Esophagus muscularis mucosa (tissue), 4 donors: Measurements from ENCODE around the gene KRT4. TPM values are rescaled to one million over a fixed set of nuclear protein-coding genes. Genes with fewer than 3 reads are reported as not detected.

Experiments
- DNase-seq: peaks from one replicate; pipeline ENCODE4 v3.0.0-alpha.2; 2017; ENCODE audit errors: extremely low spot score
- H3K27ac ChIP-seq, 4 donors: fragments of 200-600 bp; sonication (generic); replicated peaks in 1 of 4; 1 replicate in 3 of 4; 2 replicates in 1 of 4; pipeline ENCODE4 v1.5.1; 2016 to 2019; ENCODE audit warnings: mild to moderate bottlenecking in 1 of 4
- H3K27me3 ChIP-seq, 4 donors: fragments of 200-600 bp; sonication (generic); one replicate each; pipeline versions ENCODE4 v1.5.1 to v1.6.0; 2016 to 2019
- H3K36me3 ChIP-seq, 4 donors: fragments of 200-600 bp; sonication (generic); one replicate each; pipeline ENCODE4 v1.5.1; 2016 to 2019
- H3K4me1 ChIP-seq, 4 donors: fragments of 200-600 bp; sonication (generic); one replicate each; pipeline ENCODE4 v1.5.1; 2016 to 2019
- H3K4me3 ChIP-seq, 4 donors: fragments of 200-600 bp; sonication (generic); 1 replicate in 2 of 4; 2 replicates in 2 of 4; pipeline ENCODE4 v1.5.1; 2016 to 2019; ENCODE audit warnings: mild to moderate bottlenecking in 4 of 4, moderate library complexity in 1 of 4
- H3K9me3 ChIP-seq, 4 donors: fragments of 200-600 bp; sonication (generic); 1 replicate in 3 of 4; 2 replicates in 1 of 4; pipeline ENCODE4 v1.5.1; 2016 to 2019
- CTCF ChIP-seq, 3 experiments: fragments of 200-600 bp in 2 of 3; fragments of 450-650 bp in 1 of 3; sonication (generic) in 2 of 3; IDR thresholded peaks; one replicate each; pipeline ENCODE4 v1.5.1; 2017 to 2019; ENCODE audit warnings: antibody characterized with exemption in 3 of 3, mild to moderate bottlenecking in 2 of 3, moderate library complexity in 1 of 3
- EP300 ChIP-seq: sonication (generic); formaldehyde crosslinking; IDR thresholded peaks from one replicate; pipeline ENCODE4 v1.6.1; 2017; ENCODE audit warnings: antibody characterized with exemption
- POLR2A ChIP-seq: fragments of 450-650 bp; IDR thresholded peaks from one replicate; pipeline ENCODE4 v1.6.1; 2017; ENCODE audit warnings: antibody characterized with exemption, moderate library complexity, mild to moderate bottlenecking, low read depth
- POLR2AphosphoS5 ChIP-seq, 2 donors: sonication (generic); formaldehyde crosslinking; IDR thresholded peaks; one replicate each; pipeline ENCODE4 v1.6.1; 2017; ENCODE audit warnings: antibody characterized with exemption in 2 of 2
- WGBS: methylation state at CpG from one replicate; pipeline ENCODE4 v1.1.5; 2018; 5-methylcytosine and 5-hydroxymethylcytosine counted together
- intact Hi-C: fragments of 100-400 bp; cut with DNase I; formaldehyde crosslinking; loops from one replicate; pipeline ENCODE4 v1.15.1; 2023
- total RNA-seq, 4 donors: library from RNA; depleted of rRNA; stranded (reverse); fragments of >200 nt; gene quantifications; one replicate each; pipeline versions ENCODE4 v1.1.0 to v1.2.1, GENCODE V29; 2016

Gene KRT4
- total RNA-seq, 4 donors from 2014 or later, result 0.13 to 5.4 (median 0.20) TPM

DNA sequence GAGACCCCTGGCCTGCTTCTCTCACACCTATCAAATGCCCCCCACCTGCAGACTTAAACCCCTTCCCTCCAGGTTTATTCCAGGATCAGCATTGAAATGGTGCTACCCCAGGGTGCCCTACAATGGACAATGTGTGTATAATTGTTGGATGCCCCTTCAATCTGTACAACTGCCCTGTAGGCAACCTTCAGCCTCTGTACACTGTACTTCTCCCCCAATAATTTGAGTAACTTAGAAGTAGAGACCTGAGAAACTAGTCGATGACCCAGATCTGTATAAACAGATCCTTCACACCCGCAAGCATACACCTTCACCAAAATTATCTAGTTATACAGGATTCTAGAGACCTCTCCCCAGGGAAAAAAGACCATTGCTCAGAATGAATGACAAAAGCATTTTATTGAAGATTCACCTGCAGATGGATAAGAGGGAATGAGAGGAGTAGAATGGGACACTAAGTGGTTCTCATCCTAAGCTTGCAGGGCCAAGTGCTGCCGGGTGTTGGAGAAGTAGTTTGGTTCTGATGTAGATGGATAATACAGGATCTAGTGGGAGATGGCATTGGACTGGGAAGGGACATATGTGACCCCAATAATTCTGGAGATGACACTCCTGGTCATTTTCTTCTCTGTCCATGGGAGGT lies 7.6 kb downstream of the KRT4 start:
- Histone ChIP-seq H3K36me3 (no peaks in the 10 kb centered on the region), H3K4me3 (no peak overlapping the region), H3K27ac (no peak overlapping the region), H3K4me1 (peaks cover 0 to 4% (median 0%) of the 10 kb centered on the region in 4 donors), H3K27me3 (peaks cover 0 to 13% (median 0%) of the 10 kb centered on the region in 4 donors), H3K9me3 (no peaks in the 10 kb centered on the region)
- intact Hi-C loops, result no loop called here
- no peak for DNase-seq
- TF ChIP-seq POLR2A, result no peak
- TF ChIP-seq POLR2AphosphoS5 (IDR thresholded peaks at IDR 0.05), result no peak
- no peak for TF ChIP-seq CTCF (IDR thresholded peaks at IDR 0.05)
- TF ChIP-seq EP300, result no peak
- 90% methylated on average over 3 of the region's 3 CpGs for WGBS

GRCh38 chr12:52805739-52806138 lies 8.2 kb downstream of the KRT4 start:
- TF ChIP-seq CTCF (IDR thresholded peaks at IDR 0.05) (no peak), POLR2AphosphoS5 (IDR thresholded peaks at IDR 0.05) (no peak), EP300 (no peak), POLR2A (no peak)
- Histone ChIP-seq H3K36me3 (no peaks in the 10 kb centered on the region), H3K4me3 (no peak overlapping the region), H3K4me1 (peaks cover 0 to 5% (median 3%) of the 10 kb centered on the region in 4 donors), H3K27ac (no peak overlapping the region), H3K27me3 (peaks cover 0 to 13% (median 0%) of the 10 kb centered on the region in 4 donors), H3K9me3 (no peaks in the 10 kb centered on the region)
- intact Hi-C loops, result no loop called here
- no peak for DNase-seq
- 83% methylated on average over 3 of the region's 3 CpGs for WGBS

GRCh38 chr12:52805000-52805399 lies 8.9 kb downstream of the KRT4 start:
- WGBS, result 44% methylated on average over 1 of the region's 1 CpG
- Histone ChIP-seq H3K4me3 (no peak overlapping the region), H3K9me3 (no peaks in the 10 kb centered on the region), H3K36me3 (no peaks in the 10 kb centered on the region), H3K4me1 (peaks cover 0 to 9% (median 6%) of the 10 kb centered on the region in 4 donors), H3K27ac (no peak overlapping the region), H3K27me3 (peaks cover 0 to 13% (median 0%) of the 10 kb centered on the region in 4 donors)
- intact Hi-C loops, result no loop called here
- TF ChIP-seq POLR2AphosphoS5 (IDR thresholded peaks at IDR 0.05), result no peak
- no peak for DNase-seq

DNA sequence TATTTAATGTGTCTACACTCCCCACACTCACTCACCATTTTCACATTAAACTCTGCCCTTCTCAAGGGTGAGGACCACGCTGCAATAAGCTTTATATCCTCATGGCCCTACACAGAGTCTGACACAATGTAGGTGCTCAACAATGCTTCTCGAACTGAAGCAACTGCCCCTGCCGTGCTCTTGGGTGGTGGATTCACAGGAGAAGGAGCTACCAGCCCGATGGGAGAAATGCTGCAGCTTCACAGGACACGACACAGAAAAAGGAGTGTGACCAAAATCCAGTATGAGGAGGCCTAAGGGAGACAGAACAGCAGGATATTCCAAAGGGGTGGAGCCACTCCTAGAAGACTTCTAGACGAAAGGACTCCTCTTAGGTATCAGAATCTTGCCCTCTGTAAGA lies 11.5 kb downstream of the KRT4 start:
- TF ChIP-seq POLR2AphosphoS5 (IDR thresholded peaks at IDR 0.05), result no peak
- no peak for TF ChIP-seq CTCF (IDR thresholded peaks at IDR 0.05)
- TF ChIP-seq POLR2A, result no peak
- no peak for TF ChIP-seq EP300
- H3K9me3 ChIP-seq, result no peaks in the 10 kb centered on the region
- WGBS, result 75% methylated on average over 6 of the region's 6 CpGs

GRCh38 chr12:52801773-52802172 lies 12.1 kb downstream of the KRT4 start:
- peaks cover 0 to 9% (median 6%) of the 10 kb centered on the region in 4 donors for H3K4me1 ChIP-seq
- intact Hi-C loops, result no loop called here
- H3K27me3 ChIP-seq, result no peaks in the 10 kb centered on the region
- H3K4me3 ChIP-seq, result no peak overlapping the region
- no peaks in the 10 kb centered on the region for H3K36me3 ChIP-seq
- no peaks in the 10 kb centered on the region for H3K9me3 ChIP-seq
- no peak overlapping the region for H3K27ac ChIP-seq
- DNase-seq, result no peak
- WGBS, result 71% methylated on average over 3 of the region's 3 CpGs
- TF ChIP-seq POLR2AphosphoS5 (IDR thresholded peaks at IDR 0.05) (no peak), POLR2A (no peak), EP300 (no peak), CTCF (IDR thresholded peaks at IDR 0.05) (no peak)

More for the DNA sequence above, 11.5 kb downstream of the KRT4 start:
- Histone ChIP-seq H3K4me1 (peaks cover 0 to 9% (median 6%) of the 10 kb centered on the region in 4 donors), H3K4me3 (no peak overlapping the region), H3K27me3 (no peaks in the 10 kb centered on the region), H3K36me3 (no peaks in the 10 kb centered on the region), H3K27ac (no peak overlapping the region)
- intact Hi-C loops, result no loop called here
- DNase-seq, result no peak
